Measurements from ENCODE around the gene CRYZL1. TPM values are rescaled to one million over a fixed set of nuclear protein-coding genes. Genes with fewer than 3 reads are reported as not detected.

CRYZL1 gene
- total RNA-seq, 4 donors from 2014 or later: 30.8 to 172 (median 48.5) TPM

DNA sequence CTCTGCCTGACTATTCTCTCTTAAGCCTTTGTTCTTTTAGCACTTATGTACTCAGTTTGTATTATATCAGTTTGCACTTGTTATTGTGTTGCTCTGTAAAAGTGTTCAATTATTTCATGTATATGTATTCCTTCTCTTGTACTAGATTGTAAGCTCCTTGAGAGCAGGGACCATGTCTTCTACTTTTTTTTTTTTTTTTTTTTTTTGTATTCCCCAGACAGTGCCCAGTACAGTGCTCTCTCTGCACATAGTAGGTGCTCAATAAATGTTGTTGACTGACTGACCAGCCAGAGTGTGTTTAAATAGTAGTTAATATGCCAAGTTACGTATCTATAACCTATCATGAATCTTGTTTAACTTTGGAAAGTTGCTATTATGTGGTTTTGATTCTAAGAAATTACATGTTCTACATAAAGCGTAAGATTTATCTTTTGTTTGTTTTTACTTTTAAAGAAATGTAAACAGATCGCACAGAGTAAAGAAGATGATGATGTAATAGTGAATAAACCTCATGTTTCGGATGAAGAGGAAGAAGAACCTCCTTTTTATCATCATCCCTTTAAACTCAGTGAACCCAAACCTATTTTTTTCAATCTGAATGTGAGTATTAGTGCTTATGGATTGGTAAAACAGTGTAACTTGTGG is 82.6 kb downstream of the CRYZL1 start:
- Histone ChIP-seq H3K4me1 (peaks cover 0 to 8% (median 0%) of the 10 kb centered on the region in 4 donors), H3K27me3 (no peaks in the 10 kb centered on the region), H3K9me3 (no peaks in the 10 kb centered on the region), H3K27ac (no peak overlapping the region), H3K4me3 (no peak overlapping the region), H3K36me3 (peaks cover 0 to 93% (median 0%) of the 10 kb centered on the region in 3 donors)
- TF ChIP-seq, protein P1, sequence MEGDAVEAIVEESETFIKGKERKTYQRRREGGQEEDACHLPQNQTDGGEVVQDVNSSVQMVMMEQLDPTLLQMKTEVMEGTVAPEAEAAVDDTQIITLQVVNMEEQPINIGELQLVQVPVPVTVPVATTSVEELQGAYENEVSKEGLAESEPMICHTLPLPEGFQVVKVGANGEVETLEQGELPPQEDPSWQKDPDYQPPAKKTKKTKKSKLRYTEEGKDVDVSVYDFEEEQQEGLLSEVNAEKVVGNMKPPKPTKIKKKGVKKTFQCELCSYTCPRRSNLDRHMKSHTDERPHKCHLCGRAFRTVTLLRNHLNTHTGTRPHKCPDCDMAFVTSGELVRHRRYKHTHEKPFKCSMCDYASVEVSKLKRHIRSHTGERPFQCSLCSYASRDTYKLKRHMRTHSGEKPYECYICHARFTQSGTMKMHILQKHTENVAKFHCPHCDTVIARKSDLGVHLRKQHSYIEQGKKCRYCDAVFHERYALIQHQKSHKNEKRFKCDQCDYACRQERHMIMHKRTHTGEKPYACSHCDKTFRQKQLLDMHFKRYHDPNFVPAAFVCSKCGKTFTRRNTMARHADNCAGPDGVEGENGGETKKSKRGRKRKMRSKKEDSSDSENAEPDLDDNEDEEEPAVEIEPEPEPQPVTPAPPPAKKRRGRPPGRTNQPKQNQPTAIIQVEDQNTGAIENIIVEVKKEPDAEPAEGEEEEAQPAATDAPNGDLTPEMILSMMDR (IDR thresholded peaks at IDR 0.05): no peak
- no peak for TF ChIP-seq POLR2A (IDR thresholded peaks at IDR 0.05)
- DNase-seq: no peak

DNA sequence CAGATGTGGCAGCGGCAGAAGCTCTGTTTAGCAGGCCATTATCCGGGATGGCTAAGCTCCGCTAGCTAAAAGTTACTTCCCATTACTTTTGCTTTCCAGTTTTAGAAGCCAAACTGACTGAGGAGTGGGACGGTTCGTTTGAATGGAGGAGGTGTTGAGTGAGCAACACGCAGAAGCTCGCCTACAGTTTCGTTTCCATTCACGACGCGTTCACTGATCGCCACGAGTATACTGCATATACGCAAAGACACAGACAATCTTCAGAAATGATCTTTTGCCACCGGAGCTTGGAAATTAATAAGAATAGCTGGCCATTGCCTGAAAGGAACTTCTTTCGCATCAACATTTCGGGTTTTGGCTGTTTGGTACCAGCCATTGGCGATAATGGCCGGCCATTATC is 84.1 kb downstream of the CRYZL1 start:
- Histone ChIP-seq H3K27me3 (no peaks in the 10 kb centered on the region), H3K4me3 (no peak overlapping the region), H3K36me3 (peaks cover 0 to 95% (median 0%) of the 10 kb centered on the region in 3 donors), H3K4me1 (peaks cover 0 to 8% (median 0%) of the 10 kb centered on the region in 4 donors), H3K27ac (no peak overlapping the region), H3K9me3 (no peaks in the 10 kb centered on the region)
- no peak for DNase-seq
- TF ChIP-seq POLR2A (IDR thresholded peaks at IDR 0.05): no peak
- TF ChIP-seq, protein P1 (IDR thresholded peaks at IDR 0.05): no peak

DNA sequence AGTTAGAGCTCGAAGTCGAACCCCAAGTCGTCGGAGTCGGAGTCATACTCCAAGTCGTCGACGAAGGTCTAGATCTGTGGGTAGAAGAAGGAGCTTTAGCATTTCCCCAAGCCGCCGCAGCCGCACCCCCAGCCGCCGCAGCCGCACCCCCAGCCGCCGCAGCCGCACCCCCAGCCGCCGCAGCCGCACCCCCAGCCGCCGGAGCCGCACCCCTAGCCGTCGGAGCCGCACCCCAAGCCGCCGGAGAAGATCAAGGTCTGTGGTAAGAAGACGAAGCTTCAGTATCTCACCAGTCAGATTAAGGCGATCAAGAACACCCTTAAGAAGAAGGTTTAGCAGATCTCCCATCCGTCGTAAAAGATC is 86.6 kb downstream of the CRYZL1 start:
- Histone ChIP-seq H3K4me1 (peaks cover 0 to 8% (median 0%) of the 10 kb centered on the region in 4 donors), H3K27ac (no peak overlapping the region), H3K36me3 (peaks cover 0 to 95% (median 0%) of the 10 kb centered on the region in 3 donors), H3K4me3 (no peak overlapping the region), H3K9me3 (no peaks in the 10 kb centered on the region), H3K27me3 (no peaks in the 10 kb centered on the region)
- TF ChIP-seq, protein P1 (IDR thresholded peaks at IDR 0.05): no peak
- no peak for TF ChIP-seq POLR2A (IDR thresholded peaks at IDR 0.05)
- DNase-seq: no peak

DNA sequence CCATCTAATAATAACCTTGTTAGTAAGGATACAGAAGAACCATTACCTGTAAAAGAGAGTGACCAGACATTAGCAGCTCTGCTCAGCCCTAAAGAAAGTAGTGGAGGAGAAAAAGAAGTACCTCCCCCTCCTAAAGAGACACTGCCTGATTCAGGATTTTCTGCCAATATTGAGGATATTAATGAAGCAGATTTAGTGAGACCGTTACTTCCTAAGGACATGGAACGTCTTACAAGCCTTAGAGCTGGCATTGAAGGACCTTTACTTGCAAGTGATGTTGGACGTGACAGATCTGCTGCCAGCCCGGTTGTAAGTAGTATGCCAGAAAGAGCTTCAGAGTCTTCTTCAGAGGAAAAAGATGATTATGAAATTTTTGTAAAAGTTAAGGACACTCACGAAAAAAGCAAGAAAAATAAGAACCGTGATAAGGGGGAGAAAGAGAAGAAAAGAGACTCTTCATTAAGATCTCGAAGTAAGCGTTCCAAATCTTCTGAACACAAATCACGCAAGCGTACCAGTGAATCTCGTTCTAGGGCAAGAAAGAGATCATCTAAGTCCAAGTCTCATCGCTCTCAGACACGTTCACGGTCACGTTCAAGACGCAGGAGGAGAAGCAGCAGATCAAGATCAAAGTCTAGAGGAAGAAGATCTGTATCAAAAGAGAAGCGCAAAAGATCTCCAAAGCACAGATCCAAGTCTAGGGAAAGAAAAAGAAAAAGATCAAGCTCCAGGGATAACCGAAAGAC is 87.1 kb downstream of the CRYZL1 start:
- Histone ChIP-seq H3K27ac (no peak overlapping the region), H3K27me3 (no peaks in the 10 kb centered on the region), H3K36me3 (peaks cover 0 to 95% (median 0%) of the 10 kb centered on the region in 3 donors), H3K4me1 (peaks cover 0 to 8% (median 0%) of the 10 kb centered on the region in 4 donors), H3K4me3 (no peak overlapping the region), H3K9me3 (no peaks in the 10 kb centered on the region)
- TF ChIP-seq POLR2A (IDR thresholded peaks at IDR 0.05): no peak
- TF ChIP-seq, protein P1 (IDR thresholded peaks at IDR 0.05): no peak
- no peak for DNase-seq

DNA sequence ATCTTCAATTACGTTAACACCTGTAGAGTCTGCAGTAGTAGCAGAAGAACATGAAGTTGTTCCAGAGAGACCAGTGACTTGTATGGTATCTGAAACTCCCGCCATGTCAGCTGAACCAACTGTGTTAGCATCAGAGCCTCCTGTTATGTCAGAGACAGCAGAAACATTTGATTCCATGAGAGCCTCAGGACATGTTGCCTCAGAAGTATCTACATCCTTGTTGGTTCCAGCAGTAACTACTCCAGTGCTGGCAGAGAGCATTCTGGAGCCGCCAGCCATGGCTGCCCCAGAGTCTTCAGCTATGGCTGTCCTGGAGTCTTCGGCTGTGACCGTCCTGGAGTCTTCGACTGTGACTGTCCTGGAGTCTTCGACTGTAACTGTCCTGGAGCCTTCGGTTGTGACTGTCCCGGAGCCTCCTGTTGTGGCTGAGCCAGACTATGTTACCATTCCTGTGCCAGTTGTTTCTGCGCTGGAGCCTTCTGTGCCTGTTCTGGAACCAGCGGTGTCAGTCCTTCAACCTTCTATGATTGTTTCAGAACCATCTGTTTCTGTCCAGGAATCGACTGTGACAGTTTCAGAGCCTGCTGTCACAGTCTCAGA is 88.4 kb downstream of the CRYZL1 start:
- no peak overlapping the region for H3K4me3 ChIP-seq
- TF ChIP-seq, protein P1 (IDR thresholded peaks at IDR 0.05): no peak
- no peak for TF ChIP-seq POLR2A (IDR thresholded peaks at IDR 0.05)
- H3K27ac ChIP-seq: no peak overlapping the region
- peaks cover 0 to 94% (median 0%) of the 10 kb centered on the region in 3 donors for H3K36me3 ChIP-seq
- DNase-seq: no peak
- no peaks in the 10 kb centered on the region for H3K9me3 ChIP-seq
- no peaks in the 10 kb centered on the region for H3K27me3 ChIP-seq
- peaks cover 0 to 8% (median 0%) of the 10 kb centered on the region in 4 donors for H3K4me1 ChIP-seq

Measured in Peyer's patch (tissue), 4 donors.